Rectal smooth muscle tissue (tissue), 1 donor: ENCODE measurements around the gene CTNNAL1.
"Not testable (repeated sequence)": the region's sequence is repeated elsewhere in the genome, so short reads cannot be mapped to it uniquely, and the experiment has no call there.

Source experiments
- H3K27ac ChIP-seq: one replicate; pipeline ENCODE4 v1.7.0; 2013; ENCODE audit warnings: low read depth, low read length, inconsistent platforms
- H3K27me3 ChIP-seq: one replicate; pipeline ENCODE4 v1.7.0; 2013; ENCODE audit warnings: low read length; ENCODE audit not compliant: control insufficient read depth, insufficient read depth
- H3K36me3 ChIP-seq: one replicate; pipeline ENCODE4 v1.7.0; 2013; ENCODE audit warnings: low read length; ENCODE audit not compliant: control insufficient read depth, insufficient read depth
- H3K4me1 ChIP-seq: one replicate; pipeline ENCODE4 v1.7.0; 2013; ENCODE audit warnings: low read length; ENCODE audit not compliant: control insufficient read depth, insufficient read depth
- H3K4me3 ChIP-seq: one replicate; pipeline ENCODE4 v1.7.0; 2013; ENCODE audit warnings: low read length
- H3K9ac ChIP-seq: one replicate; pipeline ENCODE4 v1.7.0; 2013; ENCODE audit warnings: low read length

CTNNAL1 gene

DNA sequence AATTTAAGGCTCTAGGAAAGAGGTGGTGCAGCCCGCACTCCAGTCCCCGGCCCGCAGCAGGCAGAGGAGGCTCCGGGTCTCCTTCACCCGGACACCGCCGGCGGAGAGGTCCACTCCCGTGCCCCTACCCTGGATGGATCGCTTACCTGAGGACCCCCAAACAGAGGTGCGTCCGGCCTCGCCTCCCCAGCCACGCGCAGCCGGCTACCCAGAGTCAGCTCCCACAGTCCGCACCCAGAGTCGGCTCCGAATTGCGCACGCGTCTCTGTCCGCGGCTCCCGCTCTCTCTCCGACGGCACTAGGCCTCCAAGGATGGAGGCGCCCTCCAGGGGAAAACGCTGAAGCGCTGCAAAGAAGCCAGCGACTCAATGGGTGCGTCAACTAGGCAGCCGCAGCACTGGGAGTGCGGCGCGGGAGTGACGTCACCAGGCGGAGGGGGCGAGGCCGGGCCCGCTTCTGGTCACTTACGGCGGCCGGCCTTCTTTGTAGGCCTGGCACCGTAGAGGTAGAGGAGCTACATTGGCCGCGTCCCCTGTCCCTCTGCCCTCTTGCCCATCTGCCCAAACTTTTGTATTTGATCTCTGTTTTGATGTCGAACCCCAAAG is 79.5 kb downstream of the CTNNAL1 start, which contains the start of gene ELP1:
Gene ELP1 (minus strand): TSS at position 407 of the 605 bp plus-strand sequence. CDS start 2,978 bp downstream, outside the sequence.
- Histone ChIP-seq H3K27me3 (no peaks in the 10 kb centered on the region), H3K36me3 (no peaks in the 10 kb centered on the region), H3K9ac (peak within 1 kb of the TSS; percentile 81), H3K4me3 (peak within 1 kb of the TSS; percentile 96), H3K27ac (peak within 1 kb of the TSS; percentile 91), H3K4me1 (peaks cover 13% of the 10 kb centered on the region)

DNA sequence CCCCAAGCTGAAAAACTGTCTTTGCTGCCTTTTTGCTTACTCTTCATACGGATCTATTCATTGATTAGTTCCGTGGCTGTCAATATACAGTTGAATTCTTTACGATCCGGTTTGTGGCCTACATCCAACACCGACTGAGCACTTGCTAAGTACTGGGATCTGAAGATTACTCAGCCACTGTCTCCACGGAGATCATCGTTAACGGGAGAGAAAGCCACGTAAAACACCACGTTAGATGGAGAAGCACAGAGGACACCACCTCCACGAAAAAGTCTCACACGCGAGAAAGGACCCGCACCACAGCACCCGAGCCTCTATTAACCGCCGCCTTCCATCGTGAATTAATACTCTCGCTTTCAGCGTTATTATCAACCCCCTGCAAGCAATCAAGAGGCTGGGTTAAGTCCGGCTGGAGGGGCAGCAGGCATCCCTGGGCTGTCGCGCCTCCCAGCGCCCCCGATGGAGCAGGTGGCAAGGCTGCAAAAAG is 80.0 kb downstream of the CTNNAL1 start:
- peak overlapping the region; percentile 96 for H3K4me3 ChIP-seq
- H3K4me1 ChIP-seq = peaks cover 13% of the 10 kb centered on the region
- H3K9ac ChIP-seq = peak overlapping the region; percentile 81
- H3K27me3 ChIP-seq = no peaks in the 10 kb centered on the region
- H3K27ac ChIP-seq = peak overlapping the region; percentile 91
- no peaks in the 10 kb centered on the region for H3K36me3 ChIP-seq

DNA sequence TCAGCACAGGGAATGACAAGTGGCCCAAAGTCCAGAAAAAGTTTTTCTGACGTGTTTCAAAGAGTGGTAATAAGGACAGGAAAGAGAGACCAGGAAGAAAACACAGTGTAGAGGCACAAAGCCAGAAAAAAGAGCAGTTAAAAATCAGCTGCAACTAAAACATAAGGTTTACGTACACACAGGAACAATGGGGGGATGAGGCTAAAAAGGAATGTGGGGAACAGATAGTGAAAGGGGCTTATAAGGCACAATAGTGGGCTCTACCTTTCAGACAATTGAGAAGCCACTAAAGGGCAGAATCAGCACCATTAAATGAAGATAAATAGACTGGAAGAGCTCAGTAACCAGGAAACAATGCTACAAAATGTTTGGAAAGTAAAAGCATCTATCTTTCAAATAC is 84.9 kb downstream of the CTNNAL1 start:
- no peak overlapping the region for H3K9ac ChIP-seq
- no peak overlapping the region for H3K27ac ChIP-seq
- peaks cover 23% of the 10 kb centered on the region for H3K36me3 ChIP-seq
- no peak overlapping the region for H3K4me3 ChIP-seq
- H3K27me3 ChIP-seq = no peaks in the 10 kb centered on the region
- H3K4me1 ChIP-seq = peaks cover 7% of the 10 kb centered on the region

DNA sequence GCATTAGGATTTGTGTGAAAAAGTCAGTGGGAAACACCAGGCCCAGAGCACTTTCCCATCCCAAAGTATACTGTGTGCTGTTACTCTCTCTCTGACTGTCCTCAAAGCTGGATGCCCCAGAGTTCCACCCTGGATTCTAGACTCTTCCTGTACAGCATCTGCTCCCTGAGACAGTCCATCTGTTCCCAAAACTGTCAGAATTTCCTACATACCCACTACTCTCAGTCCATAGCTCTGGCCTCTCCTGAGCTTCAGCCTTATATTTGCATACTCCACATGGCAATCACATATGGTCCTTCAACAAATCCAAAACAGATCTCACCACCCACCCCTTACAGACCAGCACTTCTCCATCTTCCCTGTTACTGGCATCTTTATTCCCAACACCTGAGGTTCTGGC is 88.8 kb downstream of the CTNNAL1 start:
- no peak overlapping the region for H3K27ac ChIP-seq
- H3K4me3 ChIP-seq = no peak overlapping the region
- H3K9ac ChIP-seq = no peak overlapping the region
- H3K27me3 ChIP-seq = no peaks in the 10 kb centered on the region
- H3K36me3 ChIP-seq = peaks cover 23% of the 10 kb centered on the region
- no peaks in the 10 kb centered on the region for H3K4me1 ChIP-seq

DNA sequence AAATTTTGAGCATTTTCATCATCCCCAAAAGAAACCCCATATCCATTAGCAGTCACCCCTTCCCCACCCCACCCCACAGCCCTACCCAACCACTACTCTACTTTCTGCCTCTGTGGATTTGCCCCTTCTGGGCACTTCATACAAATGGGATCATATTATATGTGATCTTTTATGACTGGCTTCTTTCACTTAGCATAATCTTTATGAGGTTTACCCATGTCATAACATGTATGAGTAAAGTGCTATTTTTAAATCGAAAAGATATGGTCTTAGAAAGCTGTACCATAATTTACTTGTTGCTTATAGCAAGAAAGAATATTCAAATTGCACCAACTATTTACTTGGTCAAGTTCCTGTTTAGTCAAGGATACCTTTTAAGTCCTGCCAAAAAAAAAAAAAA is 92.1 kb downstream of the CTNNAL1 start:
- no peaks in the 10 kb centered on the region for H3K4me1 ChIP-seq
- no peaks in the 10 kb centered on the region for H3K27me3 ChIP-seq
- no peak overlapping the region for H3K27ac ChIP-seq
- peaks cover 21% of the 10 kb centered on the region for H3K36me3 ChIP-seq
- H3K4me3 ChIP-seq = no peak overlapping the region
- no peak overlapping the region for H3K9ac ChIP-seq

DNA sequence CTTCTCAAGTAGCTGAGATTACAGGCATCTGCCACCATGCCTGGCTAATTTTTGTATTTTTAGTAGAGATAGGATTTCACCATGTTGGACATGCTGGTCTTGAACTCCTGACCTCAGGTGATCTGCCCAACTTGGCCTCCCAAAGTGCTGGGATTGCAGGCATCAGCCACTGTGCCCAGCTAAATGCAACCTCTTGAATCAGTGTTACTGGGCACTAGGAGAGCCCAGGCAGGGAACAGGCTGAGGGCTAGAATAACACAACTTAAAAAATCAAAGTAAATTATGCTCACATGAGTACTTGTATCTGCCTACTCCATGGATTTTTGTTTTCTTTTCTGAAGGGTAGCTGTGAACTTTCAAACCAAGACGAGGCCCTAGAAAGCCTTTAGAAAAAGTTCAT is 92.9 kb downstream of the CTNNAL1 start:
- H3K4me1 ChIP-seq, H3K4me3 ChIP-seq, H3K9ac ChIP-seq, H3K27ac ChIP-seq, H3K27me3 ChIP-seq: not testable (repeated sequence)
- H3K36me3 ChIP-seq = peaks cover 21% of the 10 kb centered on the region

DNA sequence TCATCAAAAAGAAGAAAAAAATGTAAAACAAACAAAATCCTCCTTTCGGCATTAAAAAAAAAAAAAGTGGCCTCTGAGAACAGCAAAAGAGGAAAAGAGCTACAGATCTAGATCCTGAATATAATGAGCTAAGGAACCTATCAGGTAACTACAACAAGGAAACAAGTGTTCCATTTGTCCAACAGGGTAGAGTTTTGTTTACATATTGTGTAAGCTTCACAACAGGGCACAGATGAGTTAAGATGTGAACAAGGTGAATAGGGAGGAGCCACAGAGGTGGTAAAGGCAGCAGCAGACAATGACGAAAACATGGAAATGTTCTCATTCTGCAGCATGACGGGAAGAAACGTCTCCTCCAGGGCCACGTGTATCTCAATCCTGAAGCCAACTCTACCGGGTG is 93.8 kb downstream of the CTNNAL1 start:
- no peak overlapping the region for H3K27ac ChIP-seq
- no peak overlapping the region for H3K4me3 ChIP-seq
- no peak overlapping the region for H3K9ac ChIP-seq

DNA sequence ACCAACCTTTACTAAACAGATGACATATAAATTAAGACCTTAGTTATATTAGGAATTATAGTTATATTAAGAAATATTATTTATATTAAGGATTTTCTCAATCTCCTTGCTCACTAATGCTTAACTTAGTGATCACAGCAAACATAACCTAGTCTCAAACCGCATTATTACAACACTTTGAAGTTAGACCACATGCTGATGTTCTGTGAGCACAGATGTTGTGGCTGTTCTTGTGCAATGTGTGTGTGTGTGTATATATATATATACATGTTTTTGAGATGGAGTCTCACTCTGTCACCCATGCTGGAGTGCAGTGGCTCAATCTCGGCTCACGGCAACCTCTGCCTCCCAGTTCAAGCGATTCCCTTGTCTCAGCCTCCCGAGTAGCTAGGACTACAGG is 99.9 kb downstream of the CTNNAL1 start:
- Histone ChIP-seq H3K27me3 (no peaks in the 10 kb centered on the region), H3K9ac (no peak overlapping the region), H3K36me3 (peaks cover 20% of the 10 kb centered on the region), H3K27ac (no peak overlapping the region), H3K4me1 (no peaks in the 10 kb centered on the region), H3K4me3 (no peak overlapping the region)

More for the DNA sequence above, 93.8 kb downstream of the CTNNAL1 start:
- Histone ChIP-seq H3K36me3 (peaks cover 16% of the 10 kb centered on the region), H3K27me3 (no peaks in the 10 kb centered on the region), H3K4me1 (no peaks in the 10 kb centered on the region)

DNA sequence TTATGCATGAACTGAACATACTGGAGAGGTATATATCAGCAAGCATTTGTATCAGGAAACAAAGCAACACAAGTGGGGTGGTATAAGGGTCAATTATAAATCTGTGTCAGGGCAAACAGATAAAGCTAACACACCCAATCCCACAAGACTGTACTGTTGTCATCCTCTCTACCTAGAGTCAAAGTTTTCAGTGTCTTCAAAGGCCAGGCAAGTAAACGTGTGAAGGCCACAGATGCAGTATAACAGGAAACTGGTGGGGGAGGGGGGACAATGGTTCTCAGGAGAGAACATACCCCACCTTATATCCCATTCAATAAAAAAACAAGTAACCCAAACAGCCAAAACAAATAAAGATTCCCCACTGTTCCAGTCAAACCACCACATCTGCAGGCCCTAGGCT is 101.5 kb downstream of the CTNNAL1 start:
- H3K4me3 ChIP-seq = no peak overlapping the region
- no peaks in the 10 kb centered on the region for H3K4me1 ChIP-seq
- no peaks in the 10 kb centered on the region for H3K27me3 ChIP-seq
- H3K9ac ChIP-seq = no peak overlapping the region
- peaks cover 23% of the 10 kb centered on the region for H3K36me3 ChIP-seq
- H3K27ac ChIP-seq = no peak overlapping the region

DNA sequence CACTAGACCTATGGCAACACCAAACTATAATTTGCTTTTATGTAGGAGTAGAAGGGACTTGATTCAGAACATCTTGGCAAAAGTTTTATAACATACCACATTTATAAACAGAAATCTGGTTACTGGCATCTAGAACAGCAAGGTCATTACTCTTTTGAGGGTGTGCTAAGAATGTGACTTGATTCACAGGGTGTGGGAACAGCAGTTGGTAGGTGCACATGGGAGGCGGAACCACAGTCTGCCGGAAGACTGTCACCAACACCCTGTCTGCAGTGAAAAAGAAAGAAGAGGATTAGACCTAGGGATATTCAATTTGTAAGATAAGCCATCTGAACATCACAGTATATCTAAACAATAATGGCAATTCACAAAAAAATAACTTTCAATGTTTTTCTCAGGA is 102.4 kb downstream of the CTNNAL1 start:
- peaks cover 23% of the 10 kb centered on the region for H3K36me3 ChIP-seq
- no peak overlapping the region for H3K9ac ChIP-seq
- H3K27ac ChIP-seq = no peak overlapping the region
- H3K4me3 ChIP-seq = no peak overlapping the region
- H3K27me3 ChIP-seq = no peaks in the 10 kb centered on the region
- H3K4me1 ChIP-seq = no peaks in the 10 kb centered on the region

DNA sequence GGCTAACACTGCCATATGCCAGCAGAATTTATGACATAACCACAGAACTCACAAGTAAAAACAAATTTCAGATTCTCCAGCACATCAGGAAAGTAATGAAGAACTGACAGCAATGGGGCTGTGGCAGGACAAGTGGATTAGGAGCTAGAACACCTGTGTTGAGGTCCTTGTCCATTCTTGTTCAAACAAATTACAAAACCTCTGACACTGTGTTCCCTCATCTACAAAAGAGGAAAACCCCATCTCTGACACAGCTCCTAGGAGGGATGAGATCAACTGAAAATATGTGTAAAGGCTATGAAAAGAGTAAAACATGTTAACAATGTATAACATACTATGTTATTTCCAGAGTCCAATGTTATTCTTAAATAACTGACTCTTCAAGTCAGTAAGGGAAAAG is 102.9 kb downstream of the CTNNAL1 start:
- no peaks in the 10 kb centered on the region for H3K27me3 ChIP-seq

DNA sequence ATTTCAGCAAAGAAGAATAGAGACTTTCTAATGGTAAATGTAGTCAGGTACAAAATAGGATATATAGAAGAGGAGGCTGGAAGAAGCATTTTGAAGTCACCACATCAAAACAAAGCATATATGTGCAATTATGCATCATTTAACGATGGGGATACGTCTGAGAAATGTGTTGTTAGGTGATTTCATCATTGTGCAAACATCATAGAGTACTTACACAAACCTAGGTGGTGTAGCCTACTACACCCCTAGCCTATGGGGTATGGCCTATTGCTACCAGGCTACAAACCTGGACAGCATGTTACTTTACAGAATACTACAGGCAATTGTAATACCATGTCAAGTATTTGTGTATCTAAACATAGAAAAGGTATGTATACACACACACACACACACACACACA is 107.8 kb downstream of the CTNNAL1 start:
- Histone ChIP-seq H3K27ac (no peak overlapping the region), H3K4me3 (no peak overlapping the region), H3K27me3 (no peaks in the 10 kb centered on the region), H3K36me3 (peaks cover 21% of the 10 kb centered on the region), H3K9ac (no peak overlapping the region), H3K4me1 (no peaks in the 10 kb centered on the region)

More for the DNA sequence above, 102.9 kb downstream of the CTNNAL1 start:
- no peaks in the 10 kb centered on the region for H3K4me1 ChIP-seq
- H3K36me3 ChIP-seq = peaks cover 19% of the 10 kb centered on the region
- no peak overlapping the region for H3K9ac ChIP-seq
- H3K27ac ChIP-seq = no peak overlapping the region
- no peak overlapping the region for H3K4me3 ChIP-seq

DNA sequence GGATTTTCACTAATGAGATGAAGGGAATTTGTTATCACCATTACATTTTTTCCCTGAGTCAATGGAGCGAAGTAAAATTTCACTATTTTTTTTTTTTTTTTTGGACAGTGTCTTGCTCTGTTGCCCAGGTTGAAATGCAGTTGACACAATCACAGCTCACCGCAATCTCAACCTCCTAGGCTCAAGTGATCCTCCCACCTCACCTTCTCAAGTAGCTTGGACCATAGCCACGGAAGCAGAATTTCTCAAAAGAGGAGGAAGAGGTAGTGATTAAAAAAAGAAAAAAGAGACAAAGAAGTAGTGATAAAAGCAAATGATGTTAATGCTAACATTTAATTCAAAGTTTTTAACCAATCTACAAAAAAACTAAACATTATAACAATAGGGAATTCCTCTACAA is 109.1 kb downstream of the CTNNAL1 start:
- H3K9ac ChIP-seq = no peak overlapping the region
- H3K36me3 ChIP-seq = peaks cover 25% of the 10 kb centered on the region
- no peak overlapping the region for H3K27ac ChIP-seq
- H3K4me3 ChIP-seq = no peak overlapping the region
- no peaks in the 10 kb centered on the region for H3K27me3 ChIP-seq
- no peaks in the 10 kb centered on the region for H3K4me1 ChIP-seq
